ENCODE results near the gene NAA20. TPM values are rescaled to one million over a fixed set of nuclear protein-coding genes. Genes with fewer than 3 reads are reported as not detected.

Gene NAA20
- total and polyA plus RNA-seq, 2 donors (not counting 1 experiment from before 2014, with no cell fraction given): 20.3 to 27.1 TPM

- no peak overlapping the region for H3K9ac ChIP-seq (ENCODE audit: low read length)
- H3K9me3 ChIP-seq (ENCODE audit: control extremely low read depth in 1 of 3, control insufficient read depth in 2 of 3, insufficient read depth in 1 of 3, low read length in 2 of 3): no peaks in the 10 kb centered on the region
- H3K4me3 ChIP-seq (ENCODE audit: control extremely low read depth in 1 of 5, extremely low read depth in 1 of 5, insufficient read depth in 1 of 5, low read depth in 2 of 5, low read length in 4 of 5): no peak overlapping the region
- TF ChIP-seq EZH2 (IDR thresholded peaks at IDR 0.05; ENCODE audit: borderline replicate concordance, insufficient read depth, low read depth, low read length, poor library complexity, severe bottlenecking) (no peak), CTCF (IDR thresholded peaks at IDR 0.05) (no peak)
- ChIA-PET POLR2A (no interaction called here), CTCF (interaction anchor here (1.3 kb wide), 1 partner anchor 18 kb away, joined by 4 read pairs; no protein-coding TSS in a partner anchor)
- ATAC-seq (ENCODE audit: low read depth) (no peak), DNase-seq (no peak)
- no peaks in the 10 kb centered on the region for H3K27me3 ChIP-seq (replicated peaks in 1 of 4; ENCODE audit: control extremely low read depth in 1 of 4, control insufficient read depth in 3 of 4, insufficient read depth in 4 of 4, low read length in 3 of 4)
- H3K4me1 Mint-ChIP-seq: peaks cover 3% of the 10 kb centered on the region
- H3K4me3 Mint-ChIP-seq: no peak overlapping the region
- no peaks in the 10 kb centered on the region for H4K20me1 ChIP-seq (ENCODE audit: control insufficient read depth, insufficient read depth, low read length, poor library complexity, severe bottlenecking)
- H3K27ac ChIP-seq (ENCODE audit: low read length in 2 of 2): no peak overlapping the region
- H3K27ac Mint-ChIP-seq: no peak overlapping the region
- H3K27me3 Mint-ChIP-seq: peaks cover 4% of the 10 kb centered on the region
- no peaks in the 10 kb centered on the region for H3K79me2 ChIP-seq (ENCODE audit: control insufficient read depth, insufficient read depth, low read length)
- H2AFZ ChIP-seq (ENCODE audit: insufficient read depth, low read depth, low read length, poor library complexity, severe bottlenecking): no peak overlapping the region
- H3K4me2 ChIP-seq (replicated peaks; ENCODE audit: low read depth, low read length, poor library complexity, severe bottlenecking): no peak overlapping the region
- no peaks in the 10 kb centered on the region for H3K4me1 ChIP-seq (ENCODE audit: control insufficient read depth in 2 of 2, insufficient read depth in 2 of 2, low read length in 2 of 2)
- no peaks in the 10 kb centered on the region for H3K36me3 ChIP-seq (replicated peaks in 1 of 2; ENCODE audit: control extremely low read depth in 1 of 2, control insufficient read depth in 1 of 2, extremely low read depth in 1 of 2, insufficient read depth in 2 of 2, low read length in 1 of 2)
- intact Hi-C loops (cut with micrococcal nuclease): no loop called here
- over 99% methylated on average over 8 of the region's 9 CpGs for WGBS (ENCODE audit: insufficient coverage)
- H3K9me3 Mint-ChIP-seq (ENCODE audit: insufficient read depth): no peaks in the 10 kb centered on the region
Measured at GRCh38 chr20:19975901-19976300, 41.3 kb upstream of the NAA20 start.

- 95% methylated on average over 4 of the region's 8 CpGs for WGBS (ENCODE audit: insufficient coverage)
- H3K4me1 Mint-ChIP-seq: peaks cover 3% of the 10 kb centered on the region
- H3K27me3 ChIP-seq (replicated peaks in 1 of 4; ENCODE audit: control extremely low read depth in 1 of 4, control insufficient read depth in 3 of 4, insufficient read depth in 4 of 4, low read length in 3 of 4): no peaks in the 10 kb centered on the region
- no peaks in the 10 kb centered on the region for H4K20me1 ChIP-seq (ENCODE audit: control insufficient read depth, insufficient read depth, low read length, poor library complexity, severe bottlenecking)
- no peaks in the 10 kb centered on the region for H3K9me3 Mint-ChIP-seq (ENCODE audit: insufficient read depth)
- H3K27ac Mint-ChIP-seq: no peak overlapping the region
- TF ChIP-seq EZH2 (IDR thresholded peaks at IDR 0.05; ENCODE audit: borderline replicate concordance, insufficient read depth, low read depth, low read length, poor library complexity, severe bottlenecking) (no peak), CTCF (IDR thresholded peaks at IDR 0.05) (no peak)
- H2AFZ ChIP-seq (ENCODE audit: insufficient read depth, low read depth, low read length, poor library complexity, severe bottlenecking): no peak overlapping the region
- no peaks in the 10 kb centered on the region for H3K36me3 ChIP-seq (replicated peaks in 1 of 2; ENCODE audit: control extremely low read depth in 1 of 2, control insufficient read depth in 1 of 2, extremely low read depth in 1 of 2, insufficient read depth in 2 of 2, low read length in 1 of 2)
- H3K4me1 ChIP-seq (ENCODE audit: control insufficient read depth in 2 of 2, insufficient read depth in 2 of 2, low read length in 2 of 2): no peaks in the 10 kb centered on the region
- H3K9ac ChIP-seq (ENCODE audit: low read length): no peak overlapping the region
- no peak overlapping the region for H3K27ac ChIP-seq (ENCODE audit: low read length in 2 of 2)
- H3K4me3 Mint-ChIP-seq: no peak overlapping the region
- no peaks in the 10 kb centered on the region for H3K9me3 ChIP-seq (ENCODE audit: control extremely low read depth in 1 of 3, control insufficient read depth in 2 of 3, insufficient read depth in 1 of 3, low read length in 2 of 3)
- no peak overlapping the region for H3K4me3 ChIP-seq (ENCODE audit: control extremely low read depth in 1 of 5, extremely low read depth in 1 of 5, insufficient read depth in 1 of 5, low read depth in 2 of 5, low read length in 4 of 5)
- peaks cover 4% of the 10 kb centered on the region for H3K27me3 Mint-ChIP-seq
- POLR2A ChIA-PET: no interaction called here
- no peak overlapping the region for H3K4me2 ChIP-seq (replicated peaks; ENCODE audit: low read depth, low read length, poor library complexity, severe bottlenecking)
- intact Hi-C loops (cut with micrococcal nuclease): no loop called here
- no peak for ATAC-seq (ENCODE audit: low read depth)
- H3K79me2 ChIP-seq (ENCODE audit: control insufficient read depth, insufficient read depth, low read length): no peaks in the 10 kb centered on the region
- no peak for DNase-seq
- CTCF ChIA-PET: interaction anchor here (0.7 to 1.3 kb wide), 2 partner anchors 10 to 17 kb away, joined by 3 to 4 read pairs; no protein-coding TSS in a partner anchor
Measured at GRCh38 chr20:19976595-19977372, 40.4 kb upstream of the NAA20 start.
